GM23338 (cell line): ENCODE measurements around the gene ZBTB49. TPM values are rescaled to one million over a fixed set of nuclear protein-coding genes. Genes with fewer than 3 reads are reported as not detected.

Experiments
- ATAC-seq: fragments of 200-7000 bp; cut with Tn5 transposase; 3 replicates; pipeline ENCODE4 v1.9.1; 2020
- DNase-seq: peaks from one replicate; pipeline ENCODE4 v3.0.0-alpha.2; 2015; ENCODE audit warnings: low spot score
- H2AFZ ChIP-seq: fragments of 200-600 bp; sonication (generic); 2 replicates; pipeline ENCODE4 v1.8.0; 2016; ENCODE audit warnings: antibody characterized with exemption, mild to moderate bottlenecking, moderate library complexity
- H3F3A ChIP-seq: fragments of 200-600 bp; sonication (generic); replicated peaks from 2 replicates; pipeline ENCODE4 v1.8.0; 2017; ENCODE audit warnings: antibody characterized with exemption, mixed run types, low read depth
- H3K27ac ChIP-seq: fragments of 200-600 bp; sonication (generic); 2 replicates; pipeline ENCODE4 v1.6.1; 2016; ENCODE audit warnings: low read depth
- H3K27me3 ChIP-seq: fragments of 200-600 bp; sonication (generic); 2 replicates; pipeline ENCODE4 v1.8.0; 2016; ENCODE audit warnings: mild to moderate bottlenecking, mixed run types, moderate library complexity; ENCODE audit not compliant: insufficient read depth
- H3K36me3 ChIP-seq: fragments of 200-600 bp; sonication (generic); 2 replicates; pipeline ENCODE4 v1.8.0; 2016; ENCODE audit warnings: mild to moderate bottlenecking; ENCODE audit not compliant: insufficient read depth
- H3K4me1 ChIP-seq: fragments of 200-600 bp; sonication (generic); 2 replicates; pipeline ENCODE4 v1.8.0; 2016; ENCODE audit warnings: mild to moderate bottlenecking, moderate library complexity; ENCODE audit not compliant: insufficient read depth
- H3K4me2 ChIP-seq: fragments of 200-600 bp; sonication (generic); 2 replicates; pipeline ENCODE4 v1.7.1; 2017; ENCODE audit warnings: mixed run types
- H3K4me3 ChIP-seq: fragments of 200-600 bp; sonication (generic); 2 replicates; pipeline ENCODE4 v1.6.1; 2016; ENCODE audit warnings: mixed run types
- H3K79me2 ChIP-seq: fragments of 200-600 bp; sonication (generic); replicated peaks from 2 replicates; pipeline ENCODE4 v1.8.0; 2017; ENCODE audit warnings: mild to moderate bottlenecking; ENCODE audit not compliant: insufficient read depth
- H3K9me2 ChIP-seq: fragments of 200-600 bp; sonication (generic); 2 replicates; pipeline ENCODE4 v1.8.0; 2017; ENCODE audit not compliant: insufficient read depth
- H4K20me1 ChIP-seq: fragments of 200-600 bp; sonication (generic); replicated peaks from 2 replicates; pipeline ENCODE4 v1.8.0; 2017; ENCODE audit warnings: mild to moderate bottlenecking; ENCODE audit not compliant: insufficient read depth
- H3K27ac Mint-ChIP-seq: 2 replicates; pipeline ENCODE4 v1.8.0; 2020; ENCODE audit warnings: inconsistent platforms, mild to moderate bottlenecking, moderate library complexity, mixed read lengths
- H3K27me3 Mint-ChIP-seq: 3 replicates; pipeline ENCODE4 v1.8.0; 2022; ENCODE audit warnings: low read depth, mild to moderate bottlenecking, moderate library complexity, mixed read lengths, inconsistent platforms; ENCODE audit not compliant: insufficient read depth, poor library complexity
- H3K36me3 Mint-ChIP-seq: 3 replicates; pipeline ENCODE4 v1.8.0; 2021; ENCODE audit warnings: low read depth, mild to moderate bottlenecking, inconsistent platforms, moderate library complexity, mixed read lengths
- H3K4me1 Mint-ChIP-seq: 3 replicates; pipeline ENCODE4 v1.8.0; 2020; ENCODE audit warnings: mild to moderate bottlenecking, inconsistent platforms, mixed read lengths
- H3K4me3 Mint-ChIP-seq: 3 replicates; pipeline ENCODE4 v1.8.0; 2021; ENCODE audit warnings: moderate library complexity, mild to moderate bottlenecking, inconsistent platforms, mixed read lengths
- H3K9me3 Mint-ChIP-seq: 3 replicates; pipeline ENCODE4 v1.8.0; 2020; ENCODE audit warnings: moderate library complexity, mild to moderate bottlenecking, inconsistent platforms, mixed read lengths
- CREB1 ChIP-seq: fragments of 250-450 bp; sonication (Bioruptor Pico); IDR thresholded peaks from 2 replicates; pipeline ENCODE4 v1.5.0; 2020; ENCODE audit warnings: low read depth, mild to moderate bottlenecking, moderate library complexity
- ETS1 ChIP-seq: IDR thresholded peaks from 2 replicates; pipeline ENCODE4 v1.6.1; 2016; ENCODE audit warnings: antibody characterized with exemption
- JUNB ChIP-seq: IDR thresholded peaks from one replicate; pipeline ENCODE4 v1.6.1; 2016; ENCODE audit warnings: antibody characterized with exemption; ENCODE audit not compliant: unreplicated experiment
- POLR2AphosphoS5 ChIP-seq: IDR thresholded peaks from 2 replicates; pipeline ENCODE4 v1.6.1; 2016; ENCODE audit warnings: antibody characterized with exemption, low read depth
- long read RNA-seq: library from polyadenylated mRNA; unstranded; transcript quantifications from one replicate; pipeline ENCODE4 v2.0.0, GENCODE V29; 2020; ENCODE audit not compliant: unreplicated experiment
- polyA plus RNA-seq: library from polyadenylated mRNA; unstranded; fragments of >200 nt; fragmentation: Nextera tagmentation; extraction: Ambion mirVana; gene quantifications from 2 replicates; pipeline ENCODE4 v1.2.1, GENCODE V29; 2016
- total RNA-seq: library from RNA; depleted of rRNA; stranded (reverse); fragments of >200 nt; shearing (Covaris generic); gene quantifications from 2 replicates; pipeline ENCODE4 v1.2.3, GENCODE V29; 2014; rRNA removed

The ZBTB49 gene, protein sequence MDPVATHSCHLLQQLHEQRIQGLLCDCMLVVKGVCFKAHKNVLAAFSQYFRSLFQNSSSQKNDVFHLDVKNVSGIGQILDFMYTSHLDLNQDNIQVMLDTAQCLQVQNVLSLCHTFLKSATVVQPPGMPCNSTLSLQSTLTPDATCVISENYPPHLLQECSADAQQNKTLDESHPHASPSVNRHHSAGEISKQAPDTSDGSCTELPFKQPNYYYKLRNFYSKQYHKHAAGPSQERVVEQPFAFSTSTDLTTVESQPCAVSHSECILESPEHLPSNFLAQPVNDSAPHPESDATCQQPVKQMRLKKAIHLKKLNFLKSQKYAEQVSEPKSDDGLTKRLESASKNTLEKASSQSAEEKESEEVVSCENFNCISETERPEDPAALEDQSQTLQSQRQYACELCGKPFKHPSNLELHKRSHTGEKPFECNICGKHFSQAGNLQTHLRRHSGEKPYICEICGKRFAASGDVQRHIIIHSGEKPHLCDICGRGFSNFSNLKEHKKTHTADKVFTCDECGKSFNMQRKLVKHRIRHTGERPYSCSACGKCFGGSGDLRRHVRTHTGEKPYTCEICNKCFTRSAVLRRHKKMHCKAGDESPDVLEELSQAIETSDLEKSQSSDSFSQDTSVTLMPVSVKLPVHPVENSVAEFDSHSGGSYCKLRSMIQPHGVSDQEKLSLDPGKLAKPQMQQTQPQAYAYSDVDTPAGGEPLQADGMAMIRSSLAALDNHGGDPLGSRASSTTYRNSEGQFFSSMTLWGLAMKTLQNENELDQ
- total RNA-seq (4.1 and 12.2 TPM in 2 replicates), polyA plus RNA-seq (4.5 and 6.0 TPM in 2 replicates)
- long read RNA-seq, partial matches to known transcripts = 0 of 1 reads
- long read RNA-seq, other reads (novel, unspliced or antisense) = 1 of 1 reads

DNA sequence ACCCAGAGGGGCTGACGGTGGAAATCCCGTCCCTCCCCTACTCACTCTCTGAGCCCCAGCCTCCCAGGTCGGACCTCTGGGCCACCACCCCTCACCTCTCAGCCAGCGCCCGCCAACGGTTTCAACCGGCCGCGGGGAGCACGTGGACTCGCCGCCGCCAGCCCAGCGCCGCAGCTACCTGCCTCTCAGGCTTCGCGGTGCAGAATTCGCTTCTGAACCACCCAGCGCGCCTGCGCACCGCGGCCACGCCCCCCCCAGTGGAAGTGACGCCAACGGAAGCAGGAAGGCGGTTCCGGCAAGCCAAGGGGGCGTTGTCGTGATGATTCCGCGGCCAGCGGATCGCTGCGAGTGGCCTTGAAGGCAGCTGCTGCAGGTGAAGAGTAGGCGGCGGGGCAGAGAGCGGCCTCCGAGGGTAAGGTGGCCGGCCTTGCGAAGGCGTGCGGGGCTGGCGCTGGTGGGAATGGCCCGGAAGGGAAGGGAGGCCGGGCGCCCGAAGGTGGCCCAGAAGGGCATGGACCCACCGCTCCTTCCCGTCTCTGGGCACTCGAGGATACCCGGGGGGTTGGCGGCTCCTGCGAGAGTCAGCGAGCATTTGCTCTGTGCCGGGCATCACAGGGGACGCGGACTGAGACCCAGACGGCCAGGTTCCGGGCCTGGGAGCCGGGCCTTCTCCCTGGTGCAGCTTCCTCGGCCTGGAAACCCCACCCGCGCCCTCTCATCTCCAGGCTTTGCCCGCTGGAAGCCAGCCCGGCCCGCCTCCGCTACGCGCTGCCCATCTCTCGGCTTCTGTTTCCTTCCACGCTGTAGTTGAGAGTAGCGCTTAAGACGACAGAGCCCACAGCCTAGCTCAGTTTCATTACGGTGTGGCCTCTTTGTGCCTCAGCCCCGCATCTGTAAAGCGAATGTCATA, at the start of gene ZBTB49, which contains the start of gene LYAR:
TSS of gene ZBTB49 (plus strand) at position 311 of the 910 bp plus-strand sequence. CDS start 9,695 bp downstream, outside the sequence.
TSS of gene LYAR (minus strand) at position 214 of the 910 bp plus-strand sequence. CDS start 6,412 bp downstream, outside the sequence.
- H3K27me3 Mint-ChIP-seq = peaks cover 2% of the 10 kb centered on the region
- Histone ChIP-seq H3K9me2 (no peaks in the 10 kb centered on the region), H3K4me2 (peak within 1 kb of the TSS; percentile 100), H3K36me3 (peaks cover 9% of the 10 kb centered on the region), H3K27ac (no peak within 1 kb of the TSS), H3K79me2 (peaks cover 93% of the 10 kb centered on the region), H3F3A (no peaks in the 10 kb centered on the region), H4K20me1 (peaks cover 30% of the 10 kb centered on the region), H3K4me3 (peak within 1 kb of the TSS; percentile 99), H3K27me3 (no peaks in the 10 kb centered on the region), H3K4me1 (peaks cover 20% of the 10 kb centered on the region), H2AFZ (peak within 1 kb of the TSS; percentile 93)
- no peaks in the 10 kb centered on the region; the same call in 2 of the 3 replicates for H3K9me3 Mint-ChIP-seq
- H3K4me1 Mint-ChIP-seq = peaks cover 22% of the 10 kb centered on the region
- ATAC-seq = peak; percentile 91
- TF ChIP-seq JUNB = no peak
- peak; percentile 99 for TF ChIP-seq POLR2AphosphoS5
- peak; percentile 88 for TF ChIP-seq CREB1 (CRISPR knock-in tag)
- TF ChIP-seq ETS1 = peak; percentile 70; the same call in 1 of the 2 replicates
- DNase-seq = peak; percentile 96
- H3K4me3 Mint-ChIP-seq = peak within 1 kb of the TSS; percentile 97
- peaks cover 18% of the 10 kb centered on the region for H3K36me3 Mint-ChIP-seq
- H3K27ac Mint-ChIP-seq = peak within 1 kb of the TSS; percentile 86

DNA sequence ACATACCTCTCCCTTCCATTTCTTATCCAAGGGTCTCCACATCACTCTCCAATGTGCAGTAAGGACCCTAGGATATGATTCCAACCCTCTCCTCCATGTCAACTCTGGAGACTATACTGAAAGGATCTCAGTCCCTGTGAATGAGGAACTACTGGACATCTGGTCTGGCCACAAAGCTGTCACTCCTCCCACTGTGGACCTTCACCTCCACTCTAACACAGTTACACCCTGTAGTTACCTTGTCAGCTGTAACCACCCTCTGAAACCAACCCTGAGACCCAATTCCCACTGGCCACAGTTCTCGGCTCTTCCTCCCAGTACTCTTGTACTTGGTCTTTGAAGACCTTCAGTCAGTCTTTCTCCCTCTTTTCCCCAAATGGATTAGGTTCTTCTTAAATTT, 44.9 kb upstream of the ZBTB49 start:
- Mint-ChIP-seq H3K36me3 (peaks cover 34% of the 10 kb centered on the region), H3K9me3 (no peaks in the 10 kb centered on the region), H3K4me1 (peaks cover 11% of the 10 kb centered on the region), H3K27me3 (peaks cover 2% of the 10 kb centered on the region), H3K4me3 (no peak overlapping the region), H3K27ac (no peak overlapping the region)
- Histone ChIP-seq H2AFZ (no peak overlapping the region), H3K4me1 (peaks cover 7% of the 10 kb centered on the region), H3K27ac (no peak overlapping the region), H3K79me2 (peaks cover 4% of the 10 kb centered on the region), H3K9me2 (no peaks in the 10 kb centered on the region), H3K36me3 (peaks cover 18% of the 10 kb centered on the region), H4K20me1 (peaks cover 4% of the 10 kb centered on the region; the same call in 1 of the 2 replicates), H3K27me3 (no peaks in the 10 kb centered on the region), H3K4me2 (no peak overlapping the region), H3F3A (0 out of 2 replicates have a peak, but pooled peaks cover 3% of the 10 kb centered on the region), H3K4me3 (no peak overlapping the region)
- TF ChIP-seq POLR2AphosphoS5 = no peak
- DNase-seq (no peak), ATAC-seq (no peak)
